Epithelial cell of alveolus of lung (primary cell): ENCODE measurements around the gene LRRC4B. TPM values are rescaled to one million over a fixed set of nuclear protein-coding genes. Genes with fewer than 3 reads are reported as not detected.

ENCODE experiments used
- total RNA-seq: library from RNA; depleted of rRNA; stranded (reverse); fragments of >200 nt; gene quantifications from 2 replicates; pipeline ENCODE4 v1.2.1, GENCODE V29; 2015

The LRRC4B gene
- 0.39 and 1.6 TPM in 2 replicates for total RNA-seq

GRCh38 chr19:50567882-50568727, at the start of gene LRRC4B:
Gene LRRC4B (minus strand): TSS chr19:50568435. CDS start chr19:50548838, 19,597 bp downstream.

GRCh38 chr19:50513746-50514345, 54.4 kb downstream of the LRRC4B start, which contains the start of gene ASPDH:
Gene ASPDH (minus strand): TSS chr19:50513913. CDS start chr19:50513823, 90 bp downstream.

GRCh38 chr19:50511069-50511822, 57.0 kb downstream of the LRRC4B start, which contains the start of gene JOSD2:
Gene JOSD2 (minus strand): TSS chr19:50511191. CDS start chr19:50510431, 760 bp downstream.

GRCh38 chr19:50476224-50476906, 91.9 kb downstream of the LRRC4B start, which contains the start of the genes EMC10 and GARIN5A:
Gene EMC10 (plus strand): TSS chr19:50476507. CDS start chr19:50476545, 38 bp downstream.
Gene GARIN5A (minus strand): TSS chr19:50476848. CDS start chr19:50476388, 460 bp downstream.

Other genes starting within 250 kb of the LRRC4B start
- gene KCNC3, start 239.1 kb downstream of the LRRC4B start, total RNA-seq, result 0.08 and 0.26 TPM in 2 replicates
- 2.8 TPM in 1 of 2 replicates, not detected in the other for gene NAPSA, start 202.8 kb downstream of the LRRC4B start, total RNA-seq
- 61.9 and 74.3 TPM in 2 replicates for gene NR1H2, start 192.0 kb downstream of the LRRC4B start, total RNA-seq
- 25.5 and 33.4 TPM in 2 replicates for gene POLD1, start 184.1 kb downstream of the LRRC4B start, total RNA-seq
- not detected in 2 replicates for gene SPIB, start 149.5 kb downstream of the LRRC4B start, total RNA-seq
- gene MYBPC2, start 135.5 kb downstream of the LRRC4B start, total RNA-seq, result 0.64 TPM in 1 of 2 replicates, not detected in the other
- gene EMC10, start 91.9 kb downstream of the LRRC4B start, total RNA-seq, result 53.7 and 124 TPM in 2 replicates
- 0.24 and 0.52 TPM in 2 replicates for gene GARIN5A, start 91.6 kb downstream of the LRRC4B start, total RNA-seq
- 57.5 and 61.9 TPM in 2 replicates for gene JOSD2, start 57.2 kb downstream of the LRRC4B start, total RNA-seq
- gene ASPDH, start 54.5 kb downstream of the LRRC4B start, total RNA-seq, result not detected in 2 replicates
- 0.88 TPM in 1 of 2 replicates, not detected in the other for gene SYT3, start 71.4 kb upstream of the LRRC4B start, total RNA-seq
- not detected in 2 replicates for gene C19orf81, start 81.0 kb upstream of the LRRC4B start, total RNA-seq
- 6.7 and 7.8 TPM in 2 replicates for gene SHANK1, start 151.4 kb upstream of the LRRC4B start, total RNA-seq
- 124 and 227 TPM in 2 replicates for gene CLEC11A, start 154.9 kb upstream of the LRRC4B start, total RNA-seq
- gene GPR32, start 202.0 kb upstream of the LRRC4B start, total RNA-seq, result not detected in 2 replicates
- gene ACP4, start 222.0 kb upstream of the LRRC4B start, total RNA-seq, result not detected in 2 replicates